HL-60 (cell line): ENCODE data around the gene HS3ST3A1.

ENCODE experiments used
- CTCF ChIP-seq: IDR thresholded peaks from one replicate; pipeline ENCODE4 v1.5.1; 2011; ENCODE audit warnings: low read length, control low read depth, inconsistent platforms; ENCODE audit not compliant: insufficient read depth
- GABPA ChIP-seq: IDR thresholded peaks from 2 replicates; pipeline ENCODE4 v1.6.1; 2012; ENCODE audit warnings: low read depth
- POLR2AphosphoS5 ChIP-seq: IDR thresholded peaks from 2 replicates; pipeline ENCODE4 v1.6.1; 2012; ENCODE audit warnings: low read depth
- REST ChIP-seq: IDR thresholded peaks from 2 replicates; pipeline ENCODE4 v1.6.1; 2012; ENCODE audit warnings: low read depth; ENCODE audit not compliant: insufficient replicate concordance

- TF ChIP-seq CTCF (no peak), REST (no peak), POLR2AphosphoS5 (no peak), GABPA (no peak)
Observed at GRCh38 chr17:13616031-13616430, 14.3 kb upstream of the HS3ST3A1 start.
